Measurements from ENCODE around the gene JMJD7.

JMJD7 gene

DNA sequence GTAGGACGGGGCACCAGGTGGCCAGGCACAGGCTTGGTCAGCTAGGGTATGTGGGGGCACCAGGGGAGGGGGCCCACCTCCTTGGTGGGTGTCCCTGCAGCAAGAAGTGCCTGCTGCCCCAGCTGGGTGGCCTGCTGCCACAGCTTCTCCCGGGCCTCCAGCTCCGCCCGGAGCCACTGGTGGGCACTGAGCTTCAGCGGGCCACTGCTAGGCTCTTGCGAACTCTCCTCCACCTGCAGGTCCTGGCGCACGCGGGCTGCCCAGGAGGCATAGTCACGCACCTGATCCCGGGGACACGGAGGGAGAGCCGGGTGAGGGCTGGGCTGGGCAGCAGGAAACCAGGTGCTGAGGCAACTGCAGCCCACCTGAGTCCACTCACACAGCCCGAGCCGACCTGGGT, 40.4 kb downstream of the JMJD7 start:
- H3K27ac ChIP-seq, result no peak overlapping the region
- no peak for DNase-seq (ENCODE audit: low spot score)
- TF ChIP-seq, protein P1, sequence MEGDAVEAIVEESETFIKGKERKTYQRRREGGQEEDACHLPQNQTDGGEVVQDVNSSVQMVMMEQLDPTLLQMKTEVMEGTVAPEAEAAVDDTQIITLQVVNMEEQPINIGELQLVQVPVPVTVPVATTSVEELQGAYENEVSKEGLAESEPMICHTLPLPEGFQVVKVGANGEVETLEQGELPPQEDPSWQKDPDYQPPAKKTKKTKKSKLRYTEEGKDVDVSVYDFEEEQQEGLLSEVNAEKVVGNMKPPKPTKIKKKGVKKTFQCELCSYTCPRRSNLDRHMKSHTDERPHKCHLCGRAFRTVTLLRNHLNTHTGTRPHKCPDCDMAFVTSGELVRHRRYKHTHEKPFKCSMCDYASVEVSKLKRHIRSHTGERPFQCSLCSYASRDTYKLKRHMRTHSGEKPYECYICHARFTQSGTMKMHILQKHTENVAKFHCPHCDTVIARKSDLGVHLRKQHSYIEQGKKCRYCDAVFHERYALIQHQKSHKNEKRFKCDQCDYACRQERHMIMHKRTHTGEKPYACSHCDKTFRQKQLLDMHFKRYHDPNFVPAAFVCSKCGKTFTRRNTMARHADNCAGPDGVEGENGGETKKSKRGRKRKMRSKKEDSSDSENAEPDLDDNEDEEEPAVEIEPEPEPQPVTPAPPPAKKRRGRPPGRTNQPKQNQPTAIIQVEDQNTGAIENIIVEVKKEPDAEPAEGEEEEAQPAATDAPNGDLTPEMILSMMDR (conservative IDR thresholded peaks at IDR 0.05; ENCODE audit: low read depth), result no peak
- CTCF ChIA-PET, result no interaction called here
- POLR2A ChIA-PET (ENCODE audit: low non-redundant PET), result no interaction called here

DNA sequence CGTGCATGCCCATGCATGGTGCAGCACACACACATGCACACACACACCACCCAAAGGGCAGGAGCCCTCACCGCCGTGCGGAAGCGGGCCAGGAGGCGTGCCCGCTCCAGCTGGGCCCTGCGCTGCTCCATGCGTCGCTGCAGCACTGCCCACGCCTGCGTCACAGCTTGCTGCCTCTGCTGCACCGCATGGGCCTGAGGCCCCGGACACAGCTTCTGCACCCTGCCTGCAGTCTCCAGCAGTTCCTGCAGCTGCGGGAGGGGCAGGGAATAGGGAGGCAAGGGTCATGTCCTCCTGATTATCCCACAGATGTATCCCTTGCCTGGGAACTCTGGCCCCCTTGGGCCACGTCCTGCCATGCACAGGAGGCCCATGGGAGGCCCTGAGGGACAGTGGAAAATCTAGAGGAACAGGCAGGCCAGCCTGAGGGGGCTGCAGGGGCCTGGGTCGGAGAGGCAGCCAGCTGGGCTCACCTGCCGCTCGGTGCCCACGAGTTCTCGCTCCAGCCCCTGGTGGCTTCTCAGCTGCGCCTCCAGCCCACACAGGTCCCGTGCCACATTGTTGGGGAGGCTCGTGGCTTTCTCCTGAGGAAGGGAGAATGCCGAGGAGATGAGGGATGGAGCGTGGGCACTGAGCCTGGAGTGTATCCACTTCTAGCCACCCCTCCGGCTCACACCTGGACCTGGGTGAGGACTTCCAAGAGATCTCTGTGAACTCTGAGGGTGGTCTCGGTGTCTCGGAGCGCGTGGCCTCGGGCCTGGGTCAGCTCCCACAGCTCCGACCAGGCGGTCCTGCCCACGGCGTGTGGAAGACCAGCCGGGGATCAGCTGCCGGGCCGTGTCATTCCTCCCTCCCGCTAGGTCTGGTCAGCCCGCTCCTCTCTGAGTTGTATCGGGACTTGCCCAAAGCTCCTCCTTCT, 42.1 kb downstream of the JMJD7 start:
- no peak for DNase-seq (ENCODE audit: low spot score)
- peak overlapping the region; percentile 9; the same call in 1 of the 2 replicates for H3K27ac ChIP-seq
- POLR2A ChIA-PET (ENCODE audit: low non-redundant PET), result interaction anchor here (1.2 kb wide), 1 partner anchor 25 kb away, joined by 4 read pairs; no protein-coding TSS in a partner anchor
- TF ChIP-seq, protein P1 (conservative IDR thresholded peaks at IDR 0.05; ENCODE audit: low read depth), result no peak
- CTCF ChIA-PET, result no interaction called here

DNA sequence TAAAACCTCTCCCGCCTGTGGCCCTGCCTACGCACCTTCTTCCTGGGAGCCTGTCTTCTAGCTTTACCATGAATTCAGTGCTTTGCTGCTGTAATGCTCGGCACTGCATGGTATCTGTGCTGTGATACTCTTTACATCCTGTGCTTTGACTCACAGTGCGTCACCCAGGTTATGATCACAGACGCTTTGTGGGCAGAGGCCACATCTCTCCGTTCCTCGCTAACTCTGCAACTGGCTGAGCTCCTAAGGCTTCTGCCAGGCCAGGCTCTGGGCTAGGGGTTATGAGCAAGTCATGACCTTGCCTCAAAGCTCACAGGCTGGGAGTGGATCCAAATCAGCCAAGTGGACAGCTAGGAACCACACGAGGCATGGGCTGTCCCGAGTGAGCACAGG, 42.8 kb downstream of the JMJD7 start:
- peak; percentile 79 for DNase-seq (ENCODE audit: low spot score)
- ChIA-PET CTCF (no interaction called here), POLR2A (ENCODE audit: low non-redundant PET) (interaction anchor here (1.2 kb wide), 1 partner anchor 24 kb away, joined by 4 read pairs; no protein-coding TSS in a partner anchor)
- peak overlapping the region; percentile 9; the same call in 1 of the 2 replicates for H3K27ac ChIP-seq
- TF ChIP-seq, protein P1 (conservative IDR thresholded peaks at IDR 0.05; ENCODE audit: low read depth), result no peak

DNA sequence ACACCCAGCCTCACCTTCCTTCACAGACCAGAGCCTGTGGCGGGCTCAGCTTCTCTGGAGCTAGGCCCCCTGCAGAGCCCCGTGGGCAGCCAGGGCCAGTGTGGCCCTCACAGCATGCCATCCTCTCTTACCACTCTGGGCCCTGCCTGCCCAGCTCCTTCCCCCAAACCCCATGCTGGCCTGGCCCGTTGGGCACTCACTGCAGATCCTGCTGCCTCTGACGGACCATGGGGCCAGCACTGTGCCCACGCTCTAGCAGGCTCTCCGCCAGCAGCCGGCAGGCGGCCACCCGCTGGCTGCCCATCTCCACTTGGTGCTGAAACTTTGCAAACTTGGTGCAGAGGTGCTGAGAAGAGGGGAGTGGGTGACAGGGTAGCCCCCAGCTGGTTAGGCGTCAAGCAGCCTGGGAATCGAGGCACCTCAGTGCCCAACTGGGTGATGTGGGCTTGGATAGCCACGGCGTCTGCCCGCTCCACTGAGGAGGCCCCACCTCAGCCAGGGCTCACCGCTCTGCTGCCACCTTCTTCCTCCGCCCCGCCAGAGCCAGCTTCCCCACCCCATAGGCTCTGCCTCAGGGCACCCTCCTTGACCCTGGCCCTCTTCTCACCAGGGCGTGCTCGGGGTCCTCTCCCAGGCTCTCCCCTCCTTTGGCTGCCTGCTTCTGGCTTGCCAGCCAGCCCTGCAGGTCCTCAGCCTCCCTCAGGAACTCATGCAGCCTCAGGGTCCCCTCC, 43.4 kb downstream of the JMJD7 start:
- peak overlapping the region; percentile 9; the same call in 1 of the 2 replicates for H3K27ac ChIP-seq
- TF ChIP-seq, protein P1 (conservative IDR thresholded peaks at IDR 0.05; ENCODE audit: low read depth), result no peak
- POLR2A ChIA-PET (ENCODE audit: low non-redundant PET), result interaction anchor here (1.2 kb wide), 1 partner anchor 23 kb away, joined by 4 read pairs; no protein-coding TSS in a partner anchor
- no peak for DNase-seq (ENCODE audit: low spot score)
- CTCF ChIA-PET, result no interaction called here

DNA sequence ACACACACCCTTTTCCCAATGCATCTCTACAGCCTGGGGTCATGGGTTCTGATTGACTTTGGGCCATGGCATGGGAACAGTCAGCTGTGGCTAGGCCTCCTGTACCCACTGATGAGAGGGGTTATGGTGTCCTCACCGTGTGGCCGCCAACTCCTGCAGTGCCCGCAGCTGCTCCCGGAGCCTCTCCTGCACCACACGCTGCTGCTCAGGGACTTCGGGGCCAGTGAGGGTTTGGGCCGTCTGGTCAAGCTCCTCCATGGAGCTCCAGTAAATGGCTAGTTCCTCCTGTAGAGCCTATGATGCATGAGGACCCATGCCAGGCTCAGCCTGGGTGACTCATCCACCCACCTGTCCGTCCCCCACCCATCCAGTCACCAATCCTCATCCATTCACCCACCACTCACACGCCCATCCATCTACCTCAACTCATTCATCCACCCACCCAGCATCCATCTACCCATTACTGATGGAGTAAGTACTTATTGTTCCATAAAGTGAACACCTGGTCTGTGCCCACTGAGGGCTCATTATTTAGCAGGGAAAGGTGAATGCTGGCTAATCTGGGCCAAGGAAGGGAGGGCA, 44.4 kb downstream of the JMJD7 start:
- TF ChIP-seq, protein P1 (conservative IDR thresholded peaks at IDR 0.05; ENCODE audit: low read depth), result no peak
- H3K27ac ChIP-seq, result no peak overlapping the region
- DNase-seq (ENCODE audit: low spot score), result no peak
- ChIA-PET POLR2A (ENCODE audit: low non-redundant PET) (no interaction called here), CTCF (interaction anchor here (0.6 kb wide), 1 partner anchor 42 kb away, joined by 4 read pairs; no protein-coding TSS in a partner anchor)

DNA sequence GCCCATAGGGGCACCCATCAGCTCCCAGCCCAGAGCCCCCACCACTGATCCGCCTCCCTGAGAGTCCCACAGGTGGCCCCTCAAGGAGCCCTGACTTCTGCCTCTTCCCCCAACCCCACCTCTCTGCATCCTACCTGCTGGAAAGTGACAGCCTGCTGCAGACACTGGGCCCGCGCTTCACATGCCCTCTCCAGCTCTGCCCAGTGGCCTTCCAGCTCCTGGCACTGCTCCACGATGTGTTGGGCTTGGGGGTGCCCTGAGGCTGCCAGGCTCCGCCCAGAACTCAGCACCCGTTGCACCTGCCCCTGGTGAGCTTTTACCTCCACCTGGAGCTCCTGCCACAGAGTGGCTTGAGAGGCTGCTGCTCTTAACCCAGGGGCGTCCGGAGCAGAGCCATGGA, 45.8 kb downstream of the JMJD7 start:
- POLR2A ChIA-PET (ENCODE audit: low non-redundant PET), result no interaction called here

More for the DNA sequence above, 45.8 kb downstream of the JMJD7 start:
- DNase-seq (ENCODE audit: low spot score), result no peak
- CTCF ChIA-PET, result interaction anchor here (0.6 to 0.7 kb wide), 2 partner anchors 22 to 106 kb away, joined by 3 read pairs; no protein-coding TSS in a partner anchor
- TF ChIP-seq, protein P1 (conservative IDR thresholded peaks at IDR 0.05; ENCODE audit: low read depth), result no peak
- H3K27ac ChIP-seq, result no peak overlapping the region
